Heart right ventricle (tissue), 16 donors: Measurements from ENCODE around the gene GNMT. TPM values are rescaled to one million over a fixed set of nuclear protein-coding genes. Genes with fewer than 3 reads are reported as not detected.
A peak's percentile ranks its signal among the peaks of the same experiment; 100 is the strongest.

ENCODE experiments used
- ATAC-seq, 8 donors: fragments of 200-7000 bp; cut with Tn5 transposase; one replicate each; pipeline ENCODE4 v1.9.1; 2020; ENCODE audit warnings: mild to moderate bottlenecking in 8 of 8, moderate library complexity in 8 of 8, moderate number of reproducible peaks in 1 of 8
- DNase-seq, 2 donors: peaks; one replicate each; pipeline ENCODE4 v3.0.0-alpha.2; 2020
- H3K27ac ChIP-seq, 10 donors: fragments of 200-600 bp; sonication (generic) in 2 of 10; one replicate each; pipeline versions ENCODE4 v1.5.0 to v1.8.0; 2020 to 2022; ENCODE audit warnings: mild to moderate bottlenecking in 3 of 10
- H3K27me3 ChIP-seq, 7 donors: fragments of 200-600 bp; one replicate each; pipeline ENCODE4 v1.8.0; 2021 to 2022; ENCODE audit warnings: mild to moderate bottlenecking in 2 of 7
- H3K36me3 ChIP-seq, 9 donors: fragments of 200-600 bp; sonication (generic) in 1 of 9; one replicate each; pipeline versions ENCODE4 v1.5.0 to v1.8.0; 2020 to 2022; ENCODE audit warnings: mild to moderate bottlenecking in 2 of 9
- H3K4me1 ChIP-seq, 9 donors: fragments of 200-600 bp; sonication (generic) in 1 of 9; one replicate each; pipeline versions ENCODE4 v1.5.0 to v1.8.0; 2020 to 2022; ENCODE audit warnings: mild to moderate bottlenecking in 4 of 9
- H3K4me3 ChIP-seq, 10 donors: fragments of 200-600 bp; sonication (generic) in 2 of 10; one replicate each; pipeline versions ENCODE4 v1.5.0 to v1.8.0; 2020 to 2022; ENCODE audit warnings: mild to moderate bottlenecking in 7 of 10, moderate library complexity in 2 of 10
- H3K9me3 ChIP-seq, 11 donors: fragments of 200-600 bp in 10 of 11; sonication (generic) in 2 of 11; one replicate each; pipeline versions ENCODE4 v1.5.0 to v1.8.0; 2013 to 2022; ENCODE audit warnings: mild to moderate bottlenecking in 2 of 11, control low read depth in 1 of 11, moderate library complexity in 1 of 11
- WGBS, 2 donors: extraction: QIAGEN DNeasy Blood & Tissue Kit; methylation state at CpG; one replicate each; pipeline ENCODE4 v1.1.7; 2013; ENCODE audit warnings: inconsistent platforms in 1 of 2; 5-methylcytosine and 5-hydroxymethylcytosine counted together
- intact Hi-C, 10 donors: fragments of 100-400 bp; cut with DNase I; formaldehyde crosslinking; loops; one replicate each; pipeline versions ENCODE4 v1.11.1 to v1.14.2; 2022
- polyA plus RNA-seq, 2 donors: library from polyadenylated mRNA; stranded (reverse); fragments of 200-250 nt; gene quantifications; one replicate each; pipeline ENCODE4 v1.2.3, GENCODE V29; 2013
- total RNA-seq, 10 donors: library from RNA; stranded (reverse); fragmentation: NEBNext Ultra II Directional in 3 of 10; extraction: Animal tissue kit (Norgen Biotek cat#: 25700) in 3 of 10; gene quantifications; one replicate each; pipeline versions ENCODE4 v1.2.1 to v1.2.4, GENCODE V29; 2021 to 2023
- TF ChIP-seq, protein P1 (sequence below), 9 donors: fragments of 200-600 bp; sonication (generic) in 2 of 9; IDR thresholded peaks; one replicate each; pipeline versions ENCODE4 v1.5.0 to v1.8.0; 2021 to 2022; ENCODE audit warnings: antibody characterized with exemption in 9 of 9, mild to moderate bottlenecking in 5 of 9, moderate library complexity in 1 of 9
- donor health status: Arrhythmogenic right ventricular cardiomyopathy.
- donor health status: ischemic (EF 13 %, LVEDD 7.1; RV severe dilation, severe dysfunction).
- donor health status: healthy with polysubstance abuse.
- donor health status: DM: no; HTN: yes; CAD: no.
- donor health status: DM: no; HTN: no; CAD: no.
- donor health status: ischemic (EF 25% LVEDD 6.9; RV normal size, moderate dysfunction).
- donor health status: ischemic (EF 25% LVEDD 5.7; RV mildly dilated, moderate dysfunction).
- donor health status: healthy.
- donor health status: DM: yes; HTN: yes; CAD: no.
- donor health status: Ischemic cardiomyopathy.
- donor health status: ischemic (EF 35%, LVEDD 5.7; RV mildly dilated, moderate dysfunction).
- donor health status: nonischemic (EF 11% LVEDD 7.7; RV severe dilation, severe dysfunction).
- donor health status: DM: yes; HTN: yes; CAD: no.
- donor health status: PGD.
- donor health status: ischemic (EF 29% LVEDD 5.4; RV normal size, mild dysfunction).
- donor health status: nonischemic (EF 23%, LVEDD 6.1; RV moderate dilation, normal function).

Gene GNMT
- total and polyA plus RNA-seq, 12 donors: 0.26 to 10.9 (median 0.86) TPM

GRCh38 chr6:42974919-42975505 is 14.5 kb downstream of the GNMT start:
- Histone ChIP-seq H3K27me3 (no peaks in the 10 kb centered on the region), H3K9me3 (no peaks in the 10 kb centered on the region), H3K36me3 (peaks cover 0 to 30% (median 0%) of the 10 kb centered on the region in 9 donors), H3K27ac (no peak overlapping the region), H3K4me1 (peaks cover 3 to 43% (median 27%) of the 10 kb centered on the region in 9 donors), H3K4me3 (no peak overlapping the region)
- intact Hi-C loops: loop anchor here in 3 of 10 donors (5.0 to 10.0 kb wide), 3 partner anchors 42 to 70 kb away; no protein-coding TSS in a partner anchor
- no peak for ATAC-seq
- no peak for DNase-seq
- WGBS, 2 donors: 78 to 82% methylated on average over 5 of the region's 5 CpGs
- TF ChIP-seq, protein P1, sequence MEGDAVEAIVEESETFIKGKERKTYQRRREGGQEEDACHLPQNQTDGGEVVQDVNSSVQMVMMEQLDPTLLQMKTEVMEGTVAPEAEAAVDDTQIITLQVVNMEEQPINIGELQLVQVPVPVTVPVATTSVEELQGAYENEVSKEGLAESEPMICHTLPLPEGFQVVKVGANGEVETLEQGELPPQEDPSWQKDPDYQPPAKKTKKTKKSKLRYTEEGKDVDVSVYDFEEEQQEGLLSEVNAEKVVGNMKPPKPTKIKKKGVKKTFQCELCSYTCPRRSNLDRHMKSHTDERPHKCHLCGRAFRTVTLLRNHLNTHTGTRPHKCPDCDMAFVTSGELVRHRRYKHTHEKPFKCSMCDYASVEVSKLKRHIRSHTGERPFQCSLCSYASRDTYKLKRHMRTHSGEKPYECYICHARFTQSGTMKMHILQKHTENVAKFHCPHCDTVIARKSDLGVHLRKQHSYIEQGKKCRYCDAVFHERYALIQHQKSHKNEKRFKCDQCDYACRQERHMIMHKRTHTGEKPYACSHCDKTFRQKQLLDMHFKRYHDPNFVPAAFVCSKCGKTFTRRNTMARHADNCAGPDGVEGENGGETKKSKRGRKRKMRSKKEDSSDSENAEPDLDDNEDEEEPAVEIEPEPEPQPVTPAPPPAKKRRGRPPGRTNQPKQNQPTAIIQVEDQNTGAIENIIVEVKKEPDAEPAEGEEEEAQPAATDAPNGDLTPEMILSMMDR (IDR thresholded peaks at IDR 0.05): no peak

DNA sequence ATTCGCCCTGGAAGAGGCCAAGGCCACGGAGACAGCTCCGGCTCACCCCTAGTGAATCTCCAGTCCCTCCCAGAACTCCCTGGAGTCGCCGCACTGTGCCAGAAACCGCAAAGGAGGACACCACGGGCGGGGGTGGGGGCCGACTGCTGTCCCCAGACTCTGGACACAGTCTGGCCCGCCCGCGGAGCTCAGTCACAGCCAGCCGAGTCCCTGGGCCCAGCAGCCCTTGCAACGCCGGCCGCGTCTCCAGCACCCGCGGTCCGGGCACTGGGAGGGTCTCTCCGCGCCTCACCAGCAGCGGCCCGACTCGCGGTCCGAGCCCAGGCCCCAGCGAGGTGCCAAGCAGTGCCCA is 17.9 kb downstream of the GNMT start:
- peaks cover 0 to 16% (median 0%) of the 10 kb centered on the region in 9 donors for H3K36me3 ChIP-seq
- DNase-seq (peak in 1 of 2 donors; percentile 33), ATAC-seq (peak in 6 of 8 donors; percentile 11 to 51 (median 32))
- peaks cover 3 to 49% (median 24%) of the 10 kb centered on the region in 9 donors for H3K4me1 ChIP-seq
- H3K27me3 ChIP-seq: no peaks in the 10 kb centered on the region
- peak overlapping the region; percentile 81 to 97 (median 92) for H3K27ac ChIP-seq
- TF ChIP-seq, protein P1 (IDR thresholded peaks at IDR 0.05): no peak
- intact Hi-C loops: loop anchor here in 3 of 10 donors (2.0 to 10.0 kb wide), 4 partner anchors 39 to 80 kb away; partner anchors contain the start of genes KLC4 (in 1 of the 3) and MRPL2 (in 1 of the 3)
- WGBS, 2 donors: 1% methylated on average over 28 of the region's 28 CpGs
- H3K4me3 ChIP-seq: peak overlapping the region; percentile 72 to 98 (median 90)
- no peaks in the 10 kb centered on the region for H3K9me3 ChIP-seq

GRCh38 chr6:42978839-42979522 is 18.4 kb downstream of the GNMT start, which contains the start of gene PEX6:
PEX6 (minus strand) TSS chr6:42979181; CDS start chr6:42979150, 31 bp downstream.
- DNase-seq (peak; percentile 92 to 93), ATAC-seq (peak; percentile 93 to 97 (median 96))
- Histone ChIP-seq H3K27ac (peak within 1 kb of the TSS; percentile 81 to 97 (median 92)), H3K27me3 (no peaks in the 10 kb centered on the region), H3K9me3 (no peaks in the 10 kb centered on the region), H3K36me3 (peaks cover 0 to 11% (median 0%) of the 10 kb centered on the region in 9 donors), H3K4me1 (peaks cover 7 to 54% (median 27%) of the 10 kb centered on the region in 9 donors), H3K4me3 (peak within 1 kb of the TSS; percentile 72 to 98 (median 90))
- intact Hi-C loops: loop anchor here in 3 of 10 donors (2.0 to 10.0 kb wide), 4 partner anchors 38 to 80 kb away; partner anchors contain the start of genes KLC4 (in 1 of the 3) and MRPL2 (in 1 of the 3)
- WGBS, 2 donors: 0 to 1% methylated on average over 59 of the region's 59 CpGs
- TF ChIP-seq, protein P1 (IDR thresholded peaks at IDR 0.05): no peak

DNA sequence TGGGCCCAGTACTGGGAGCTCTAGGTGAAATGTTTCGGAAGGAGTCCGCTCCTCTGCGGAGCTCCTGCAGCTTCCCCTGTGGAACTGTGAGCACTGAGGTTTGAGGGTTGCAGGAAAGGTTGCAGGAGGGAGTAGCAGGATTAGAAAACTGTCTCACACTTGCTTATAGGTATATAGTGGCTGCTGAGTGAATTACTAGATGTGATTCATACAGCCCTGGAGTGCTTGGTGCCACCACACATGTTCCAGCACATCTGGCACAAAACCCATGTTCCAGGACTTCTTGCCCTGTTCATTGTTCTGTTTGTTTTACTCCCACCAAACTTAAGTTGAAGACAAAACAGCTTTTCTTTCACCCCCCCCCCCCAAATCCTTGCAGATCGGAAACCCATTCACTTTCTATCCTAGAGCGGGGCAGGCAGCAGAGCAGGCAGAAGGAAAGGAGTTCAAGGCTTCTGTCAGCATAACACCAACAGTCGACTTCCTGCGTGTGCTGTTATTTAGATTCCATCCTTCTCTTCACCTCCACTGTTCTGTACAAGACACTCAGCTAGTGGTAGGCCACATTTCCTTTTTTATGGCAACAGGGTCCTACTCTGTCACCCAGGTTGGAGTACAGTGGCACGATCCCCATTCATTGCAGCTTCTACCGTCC is 19.1 kb downstream of the GNMT start:
- H3K27me3 ChIP-seq: no peaks in the 10 kb centered on the region
- H3K27ac ChIP-seq: peak overlapping the region; percentile 81 to 97 (median 92)
- DNase-seq (no peak), ATAC-seq (peak in 5 of 8 donors; percentile 1 to 11 (median 5))
- intact Hi-C loops: loop anchor here in 3 of 10 donors (2.0 to 10.0 kb wide), 4 partner anchors 38 to 79 kb away; partner anchors contain the start of genes KLC4 (in 1 of the 3) and MRPL2 (in 1 of the 3)
- TF ChIP-seq, protein P1 (IDR thresholded peaks at IDR 0.05): no peak
- peak overlapping the region; percentile 72 to 98 (median 90) for H3K4me3 ChIP-seq
- peaks cover 0 to 8% (median 0%) of the 10 kb centered on the region in 9 donors for H3K36me3 ChIP-seq
- WGBS, 2 donors: 41 to 42% methylated on average over 9 of the region's 9 CpGs
- peaks cover 7 to 54% (median 27%) of the 10 kb centered on the region in 9 donors for H3K4me1 ChIP-seq
- no peaks in the 10 kb centered on the region for H3K9me3 ChIP-seq
